ENCODE data around the gene SLC7A1.

The SLC7A1 gene

DNA sequence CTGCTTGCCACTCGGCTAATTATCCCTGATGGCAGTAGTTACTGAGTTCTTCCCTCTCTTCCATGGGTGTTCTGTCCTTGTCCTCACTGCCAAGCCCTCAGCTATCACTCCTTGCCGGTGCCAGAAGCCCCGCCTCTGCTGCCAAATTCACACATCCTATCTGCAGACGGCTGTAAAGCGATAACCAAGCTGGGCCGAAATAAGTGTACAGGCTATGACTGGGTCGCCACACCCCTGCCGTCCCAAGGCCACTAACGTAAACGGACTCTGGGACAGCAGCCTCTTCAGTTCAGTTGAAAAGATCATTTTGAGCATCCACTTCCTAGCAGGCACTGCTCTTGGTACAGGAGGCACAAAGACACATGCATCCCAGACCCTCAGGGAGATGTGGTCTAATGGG lies 13.3 kb downstream of the SLC7A1 start:
- no peak for DNase-seq (ENCODE audit: low spot score)

DNA sequence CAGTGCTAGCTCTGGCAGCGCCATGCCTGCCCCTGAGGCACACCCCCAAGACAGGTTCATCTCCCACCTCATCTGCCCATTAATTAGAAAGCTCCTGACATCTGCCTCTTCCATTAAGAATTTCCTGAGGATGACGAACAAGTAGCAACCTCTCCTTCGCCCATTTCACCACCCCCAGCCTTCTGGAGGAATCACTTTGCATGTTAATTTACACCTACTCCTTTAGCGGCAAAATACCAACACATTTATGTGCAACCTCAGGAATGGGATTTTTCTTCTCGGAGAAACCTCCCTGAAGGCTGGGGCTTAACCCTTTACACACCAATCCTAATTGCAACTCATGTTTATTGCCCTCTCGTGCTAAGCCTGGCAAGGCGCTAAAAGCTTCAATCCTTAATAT lies 13.8 kb downstream of the SLC7A1 start:
- no peak for DNase-seq (ENCODE audit: low spot score)

DNA sequence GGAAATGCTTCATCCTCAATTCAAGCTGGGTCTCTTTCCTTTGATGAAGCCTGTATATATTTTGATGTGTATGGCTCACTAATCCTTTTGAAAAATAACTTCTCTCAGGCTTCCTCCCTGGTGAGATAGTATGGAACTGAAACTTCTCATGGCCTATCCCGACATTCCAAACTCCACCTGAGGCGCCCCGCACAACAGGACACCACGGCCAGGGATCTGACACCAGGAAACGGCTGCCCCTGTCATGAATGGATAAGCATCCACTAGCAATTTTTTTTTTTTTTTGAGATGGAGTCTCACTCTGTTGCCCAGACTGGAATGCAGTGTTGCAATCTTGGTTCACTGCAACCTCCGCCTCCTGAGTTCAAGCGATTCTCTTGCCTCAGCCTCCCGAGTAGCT lies 16.4 kb downstream of the SLC7A1 start:
- DNase-seq (ENCODE audit: low spot score): no peak

DNA sequence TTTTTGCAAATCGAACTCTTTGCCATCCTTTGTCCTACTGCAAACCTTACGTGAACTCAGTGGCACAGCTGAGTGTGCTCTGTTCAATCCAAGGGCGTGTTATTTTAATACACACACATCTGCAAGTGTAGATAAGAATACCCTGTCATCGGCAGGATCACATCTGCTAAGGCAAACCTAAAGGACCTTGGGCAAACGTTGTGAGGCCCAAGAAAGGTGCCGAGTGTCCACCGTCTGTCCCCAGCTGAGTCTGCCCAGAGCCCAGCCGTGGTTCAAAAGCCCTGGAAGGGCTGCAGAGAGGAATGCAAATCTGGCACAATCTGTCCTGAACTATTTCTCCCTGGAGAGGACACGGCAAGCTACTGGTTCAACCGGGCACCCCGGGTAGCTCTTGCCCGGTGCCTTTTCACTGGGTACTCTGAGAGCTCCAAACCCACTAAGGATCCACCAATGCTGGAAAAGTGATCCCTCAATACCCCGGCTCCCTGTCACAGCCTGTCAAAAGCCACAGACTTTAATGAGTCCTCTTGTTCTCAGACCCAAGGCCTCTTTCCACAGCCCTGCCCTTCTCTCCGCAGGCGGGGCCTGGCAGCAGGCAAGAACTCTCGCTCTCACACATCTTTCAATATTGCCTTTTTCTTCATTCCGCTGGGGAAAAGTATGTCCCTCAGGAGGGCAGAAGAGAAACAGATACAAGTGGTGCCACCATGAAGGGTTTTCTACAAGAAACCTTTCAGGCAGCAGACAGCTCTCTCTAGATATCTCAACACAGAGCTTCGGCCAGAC lies 17.0 kb downstream of the SLC7A1 start:
- DNase-seq (ENCODE audit: low spot score): no peak

DNA sequence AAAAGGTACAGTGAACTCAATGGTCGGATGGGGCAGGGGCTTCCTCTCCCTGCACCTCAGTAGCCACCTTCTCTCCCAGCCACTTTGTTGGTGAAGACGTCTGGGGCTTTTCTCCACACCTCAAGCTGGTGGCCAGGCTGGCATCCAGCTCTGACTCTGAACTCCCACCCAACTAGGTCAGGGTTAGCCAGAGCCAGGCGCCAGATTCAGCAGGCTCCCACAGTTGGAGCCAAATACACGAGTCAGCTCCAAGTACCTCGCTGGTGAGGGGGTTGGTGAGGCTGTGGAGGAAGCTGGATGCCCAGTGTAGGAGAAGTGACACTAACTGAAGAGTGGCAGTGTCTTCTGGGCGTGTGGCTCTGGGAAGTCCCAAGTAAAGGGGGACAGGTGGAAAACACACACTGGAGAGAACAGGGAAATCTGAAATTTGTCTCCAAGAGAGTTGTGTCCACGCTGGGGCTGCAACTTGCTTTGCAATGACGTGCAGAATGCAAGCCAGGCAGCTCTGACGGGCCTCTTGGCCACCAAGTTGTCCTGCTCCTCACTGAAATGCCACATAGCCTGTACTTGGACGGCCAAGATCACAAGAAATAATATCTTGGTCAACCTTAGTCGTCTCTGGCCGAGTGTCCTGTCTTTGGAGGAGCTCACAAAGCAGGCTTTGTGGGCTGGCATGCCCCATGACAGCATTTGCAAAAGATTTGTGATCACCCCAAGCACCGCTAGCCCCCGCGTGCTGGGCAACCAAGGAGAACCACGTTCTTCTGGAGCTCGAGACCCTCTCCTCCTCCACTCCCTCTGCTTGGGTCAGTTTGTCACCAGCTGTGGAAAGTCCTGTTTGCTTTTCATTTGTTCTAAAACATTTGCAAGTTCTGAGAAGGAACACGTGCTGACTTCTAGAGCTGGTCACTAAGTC lies 18.1 kb downstream of the SLC7A1 start:
- DNase-seq (ENCODE audit: low spot score): no peak

DNA sequence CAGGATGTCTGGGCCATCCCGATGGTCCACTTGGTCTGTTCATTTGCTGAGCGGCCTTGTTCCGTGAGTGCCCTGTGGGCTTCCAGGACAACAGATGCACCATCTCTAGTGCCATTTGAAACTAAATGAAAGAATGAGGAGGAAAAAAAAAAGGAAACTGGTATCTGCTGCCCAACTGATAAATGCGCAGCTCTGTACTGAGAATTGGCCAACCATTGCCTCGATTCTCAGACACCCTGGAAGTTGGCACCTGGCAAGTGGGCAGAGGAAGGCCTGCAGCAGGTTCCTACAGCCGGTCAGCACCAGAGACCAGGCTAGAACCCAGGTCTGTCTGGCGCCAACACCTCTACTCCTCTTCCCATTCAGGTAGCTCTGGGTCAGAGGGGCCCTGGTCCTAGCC lies 18.9 kb downstream of the SLC7A1 start:
- DNase-seq (ENCODE audit: low spot score): no peak

DNA sequence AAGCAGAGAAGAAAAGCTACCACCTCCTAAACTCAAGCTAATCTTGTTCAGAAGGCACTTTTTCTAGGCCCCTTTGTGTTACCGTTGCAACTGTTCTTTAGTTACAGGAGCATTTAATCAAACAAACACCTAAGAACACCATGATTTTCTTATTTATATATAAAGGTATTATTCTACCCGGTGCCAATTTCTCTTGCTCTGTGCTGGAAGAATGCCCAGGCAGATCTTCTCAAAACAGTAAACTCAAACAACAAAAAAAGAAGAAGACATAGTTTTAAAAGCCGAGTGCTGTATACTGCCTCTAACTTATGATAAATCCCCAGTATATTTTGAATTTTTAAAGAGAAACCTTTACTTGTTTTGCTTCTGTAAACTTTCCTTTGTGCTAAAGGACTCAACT lies 20.4 kb downstream of the SLC7A1 start:
- DNase-seq (ENCODE audit: low spot score): no peak

DNA sequence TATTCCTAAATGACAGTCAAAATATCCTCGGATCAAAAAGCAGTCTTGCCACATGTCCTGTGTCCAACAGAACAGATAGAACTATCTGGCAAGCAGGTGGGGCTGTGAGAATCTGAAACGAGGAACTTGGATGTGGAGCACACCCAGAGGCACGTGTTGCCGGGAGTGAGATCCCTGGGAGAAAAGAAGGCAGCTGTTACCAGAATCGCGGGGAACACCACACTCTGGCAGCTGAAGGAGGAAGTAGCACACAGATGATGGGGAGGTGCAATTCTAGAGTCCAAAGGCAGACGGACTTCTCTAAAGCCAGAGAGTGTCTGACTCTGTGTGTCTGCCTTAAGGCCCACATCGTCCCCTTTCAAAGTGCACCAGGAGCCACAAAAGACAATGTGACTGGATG lies 22.3 kb downstream of the SLC7A1 start:
- DNase-seq (ENCODE audit: low spot score): no peak

DNA sequence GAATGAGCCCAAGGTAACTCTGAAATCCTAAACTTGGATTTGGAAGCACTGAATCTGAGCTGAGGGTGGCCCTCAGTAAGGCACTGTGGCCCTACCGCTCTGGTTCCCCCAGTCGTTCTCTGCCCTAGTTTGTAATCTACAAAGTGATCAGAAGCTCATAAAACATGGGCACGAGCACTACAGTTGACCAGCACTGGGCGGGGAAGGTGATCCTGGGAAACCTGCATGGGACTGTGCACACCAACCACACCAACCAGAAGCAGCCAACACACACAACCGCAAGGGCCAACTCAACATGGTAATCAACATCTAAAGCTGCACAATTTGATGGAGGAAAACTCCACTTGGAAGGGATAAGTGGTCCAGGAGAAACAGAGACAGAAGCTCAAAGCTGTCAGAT lies 22.9 kb downstream of the SLC7A1 start:
- no peak for DNase-seq (ENCODE audit: low spot score)

DNA sequence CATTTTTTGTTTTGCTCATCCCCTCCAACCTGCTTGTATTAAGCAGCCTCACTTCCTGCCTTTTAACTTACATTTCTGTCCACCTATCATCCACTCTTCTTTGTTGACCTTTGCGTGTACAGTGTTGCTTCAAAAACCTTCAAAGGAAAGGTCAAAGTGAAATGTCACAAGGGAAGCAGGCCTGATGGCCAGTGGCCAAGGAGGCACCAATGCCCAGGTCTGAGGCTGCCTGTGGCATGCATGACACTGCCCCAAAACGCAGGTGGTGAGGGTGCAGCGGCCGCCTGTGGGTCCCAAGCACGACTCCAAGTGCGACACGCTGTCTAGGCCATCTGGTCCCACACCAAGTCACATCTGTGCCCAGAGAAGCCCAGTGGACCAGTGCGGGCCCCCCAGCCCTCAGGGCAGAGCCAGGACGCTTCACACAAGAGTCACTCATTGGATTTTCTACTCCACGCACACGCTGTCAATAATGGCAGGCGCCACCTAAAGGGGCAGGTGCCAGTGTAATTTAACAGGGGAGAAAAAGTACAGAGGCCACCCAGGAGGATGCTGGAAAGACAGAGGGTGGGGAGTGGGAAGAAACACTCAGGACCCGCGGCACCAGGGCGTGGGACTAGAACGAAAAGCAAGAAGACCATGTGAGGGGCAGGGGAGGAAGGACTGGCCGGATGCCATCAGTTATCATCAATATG lies 23.5 kb downstream of the SLC7A1 start:
- no peak for DNase-seq (ENCODE audit: low spot score)

DNA sequence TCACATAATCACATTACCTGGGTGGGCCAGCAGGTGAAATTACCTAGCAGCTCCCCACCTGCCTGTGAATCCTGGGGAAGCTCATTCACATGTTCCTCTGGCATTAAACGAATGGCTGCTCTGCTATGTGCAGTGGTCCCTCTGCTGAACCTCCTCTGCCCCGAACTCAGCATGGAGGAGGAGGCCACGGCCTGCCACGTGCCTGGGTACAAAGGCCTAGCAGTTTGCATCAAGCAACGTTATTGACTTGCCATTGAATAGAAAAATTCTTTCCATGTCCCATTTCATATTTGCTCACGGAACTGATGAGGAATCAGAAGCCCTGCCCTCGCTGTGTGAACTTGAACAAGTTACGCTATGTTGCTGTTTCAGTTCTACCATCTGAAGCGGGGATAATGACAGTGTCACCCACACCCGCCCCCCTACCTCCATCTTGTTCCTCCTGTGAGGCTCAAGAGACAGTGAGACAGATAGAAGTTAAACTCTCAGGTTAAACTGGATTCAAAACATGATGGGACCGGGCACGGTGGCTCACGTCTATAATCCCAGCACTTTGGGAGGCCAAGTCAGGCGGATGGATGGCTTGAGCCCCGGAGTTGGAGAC lies 25.3 kb downstream of the SLC7A1 start:
- DNase-seq (ENCODE audit: low spot score): no peak

DNA sequence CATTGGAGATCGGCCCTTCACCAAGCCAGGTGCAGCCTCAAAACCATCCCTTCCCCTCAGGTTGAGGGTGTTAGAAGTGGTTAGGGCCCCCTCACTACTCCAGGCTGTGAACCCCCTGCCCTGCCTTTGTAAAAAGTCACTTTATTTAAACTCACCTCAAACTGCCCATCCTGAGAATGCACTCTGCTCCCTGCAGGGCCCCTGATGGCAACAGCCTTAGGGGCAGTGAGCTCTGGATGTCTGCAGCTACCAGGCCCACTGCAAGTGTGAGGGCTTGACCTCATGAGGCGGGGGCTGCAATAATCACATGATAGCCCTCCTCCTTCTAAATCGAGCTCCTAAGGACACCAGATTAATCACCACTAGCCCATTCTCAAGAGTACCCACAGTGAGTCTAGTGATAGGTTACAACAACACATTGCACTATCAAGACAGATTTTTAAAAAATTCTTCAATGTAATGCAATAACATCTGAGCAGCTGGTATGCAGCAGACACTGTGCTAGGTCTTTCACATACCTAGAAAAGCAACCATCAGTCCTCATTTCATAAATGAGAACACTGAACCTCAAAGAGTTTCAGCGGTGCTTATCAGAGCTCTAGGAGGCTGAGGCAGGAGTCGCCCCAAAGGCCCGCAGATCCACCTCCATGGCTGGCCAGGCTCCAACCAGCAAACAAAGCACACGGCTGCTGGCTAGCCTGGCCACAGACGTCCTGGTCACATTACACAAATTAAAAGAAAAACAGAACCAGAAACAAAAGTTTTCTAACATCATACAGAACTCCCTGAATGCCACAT lies 26.0 kb downstream of the SLC7A1 start:
- DNase-seq (ENCODE audit: low spot score): no peak

DNA sequence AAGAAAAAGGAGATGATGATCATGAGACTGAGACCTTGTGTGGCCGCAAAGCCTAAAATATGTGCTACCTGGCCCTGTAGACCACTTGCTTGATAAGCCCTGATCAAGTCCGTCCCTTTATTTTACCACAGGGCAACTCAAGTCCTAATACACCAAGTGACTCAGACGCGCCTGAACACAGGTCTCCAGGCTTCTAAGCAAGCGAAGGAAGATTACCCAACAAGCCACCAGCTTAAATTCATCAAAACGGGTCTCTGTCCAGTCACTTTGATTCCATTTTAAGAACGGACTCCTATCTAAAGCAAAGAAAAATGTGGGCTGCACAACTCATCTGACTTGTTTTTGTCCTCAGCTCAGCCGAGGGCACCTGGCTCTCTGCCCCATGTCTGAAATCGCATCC lies 26.8 kb downstream of the SLC7A1 start:
- DNase-seq (ENCODE audit: low spot score): no peak

DNA sequence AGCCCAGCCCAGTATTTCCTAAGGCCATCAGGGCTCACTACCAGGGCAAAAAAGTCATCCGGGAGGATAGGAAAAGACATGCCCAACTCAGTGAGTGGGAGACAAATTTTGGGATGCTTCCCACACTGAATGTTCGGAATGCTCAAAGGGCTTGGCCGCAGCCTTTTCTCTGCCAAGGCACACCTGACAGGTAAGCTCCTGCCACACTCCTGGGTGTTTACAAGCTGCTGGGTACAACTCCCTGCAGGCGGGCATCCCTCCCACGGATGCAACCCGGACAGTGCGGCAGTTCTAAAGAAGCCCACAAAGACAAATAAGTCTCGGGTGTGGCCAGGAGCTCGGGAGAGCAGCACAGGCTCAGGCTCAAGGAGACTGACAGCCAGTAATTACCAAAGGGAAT lies 28.1 kb downstream of the SLC7A1 start:
- DNase-seq (ENCODE audit: low spot score): no peak

DNA sequence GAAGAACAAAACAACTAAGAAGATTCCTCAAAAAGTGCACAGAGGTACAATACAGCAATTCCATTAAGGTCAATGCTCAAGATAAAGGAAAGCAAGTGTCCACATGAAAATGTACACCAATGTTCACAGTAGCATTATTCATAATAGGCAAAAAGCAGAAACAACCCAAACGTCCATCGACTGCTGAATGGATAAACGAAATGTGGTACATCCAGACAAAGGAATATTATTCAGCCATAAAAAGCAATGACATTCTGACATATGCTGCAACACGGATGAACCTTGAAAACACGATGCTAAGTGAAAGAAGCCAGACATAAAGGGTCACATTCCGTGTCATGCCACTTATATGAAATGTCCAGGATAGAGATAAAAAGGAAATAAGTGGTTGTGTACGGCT lies 29.3 kb downstream of the SLC7A1 start:
- DNase-seq (ENCODE audit: low spot score): no peak

DNA sequence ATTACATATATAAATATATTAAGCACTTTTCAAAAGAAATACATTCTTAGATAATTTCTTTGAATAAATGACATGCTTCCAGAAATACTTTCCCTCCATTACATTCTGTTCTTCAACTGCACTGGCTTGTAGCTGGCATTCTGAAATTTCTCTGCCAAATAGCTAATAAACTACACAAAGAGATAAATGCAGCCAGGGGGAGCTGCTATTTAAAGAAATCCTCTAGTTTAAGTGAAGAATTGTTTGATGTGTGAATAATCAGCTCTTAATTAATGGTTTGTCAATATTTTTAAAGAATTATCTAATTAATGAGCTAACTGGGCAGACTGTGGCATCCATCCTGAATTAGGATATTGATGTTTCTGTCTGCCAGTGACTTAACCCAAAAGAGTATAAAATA lies 30.7 kb downstream of the SLC7A1 start:
- no peak for DNase-seq (ENCODE audit: low spot score)

DNA sequence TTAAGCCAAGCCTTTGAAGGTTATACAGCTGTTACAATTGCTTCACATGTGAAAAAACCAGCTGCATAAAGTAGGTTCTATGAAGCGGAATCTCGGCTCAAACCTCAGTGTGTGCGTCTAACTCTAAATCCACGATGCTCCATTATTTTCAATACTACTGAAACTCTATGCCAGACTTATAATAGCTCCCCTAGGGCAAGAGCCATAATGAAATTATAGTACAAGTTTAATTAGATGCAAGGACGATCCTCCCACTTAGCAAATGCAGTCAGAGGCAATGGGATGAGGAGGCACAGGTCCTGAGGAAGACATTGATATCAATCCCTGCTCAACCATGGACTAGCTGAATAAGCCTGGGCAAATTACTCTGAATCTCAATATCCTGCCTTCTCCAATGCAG lies 31.1 kb downstream of the SLC7A1 start:
- no peak for DNase-seq (ENCODE audit: low spot score)

DNA sequence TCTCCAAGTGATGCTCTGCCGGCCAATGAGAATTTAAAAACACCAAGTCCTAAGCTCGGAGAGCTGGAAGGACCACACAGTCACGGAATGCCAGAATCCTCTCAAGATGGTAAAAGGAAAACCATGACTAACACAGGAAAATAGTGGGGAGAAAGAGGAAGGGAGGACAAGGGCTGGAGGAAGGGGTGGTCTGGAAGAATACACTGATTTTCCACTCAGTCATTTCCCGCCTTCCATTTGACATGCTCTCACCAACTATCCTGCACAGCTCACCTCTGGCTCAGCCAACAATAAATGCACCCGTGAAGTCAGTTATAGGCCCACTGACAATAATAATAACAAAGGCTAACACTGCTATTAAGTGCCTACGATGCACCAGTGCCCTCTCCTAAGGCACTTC lies 31.5 kb downstream of the SLC7A1 start:
- no peak for DNase-seq (ENCODE audit: low spot score)

DNA sequence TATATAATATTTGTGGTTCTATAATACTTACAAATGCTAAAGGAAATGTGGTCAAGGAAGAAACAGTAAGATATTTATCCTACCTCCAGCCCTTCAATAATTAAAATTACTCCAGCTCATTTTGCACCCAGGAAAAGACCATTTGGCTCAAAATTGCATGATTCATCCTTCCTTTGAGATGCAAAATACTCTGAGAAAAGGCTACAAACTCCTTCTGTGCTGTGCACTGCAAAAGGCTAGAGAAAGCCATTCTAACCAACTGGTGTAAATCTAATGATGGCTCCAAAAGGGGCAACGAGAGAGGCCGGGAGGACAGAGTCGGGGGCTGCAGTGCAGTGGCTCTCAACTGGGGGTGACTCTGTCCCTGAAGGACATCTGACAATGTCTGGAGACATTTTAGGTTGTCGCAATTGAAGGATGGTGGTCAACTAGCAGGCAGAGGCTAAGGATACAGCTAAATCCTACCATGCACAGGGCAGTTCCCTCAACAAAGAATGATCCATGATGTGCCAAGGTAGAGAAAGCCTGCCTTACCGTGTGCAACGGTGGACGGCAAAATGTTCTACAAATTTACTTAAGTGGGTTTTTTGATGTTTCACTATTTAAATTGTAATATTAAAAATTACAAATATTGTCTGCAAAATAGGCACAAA lies 32.6 kb downstream of the SLC7A1 start:
- DNase-seq (ENCODE audit: low spot score): no peak

DNA sequence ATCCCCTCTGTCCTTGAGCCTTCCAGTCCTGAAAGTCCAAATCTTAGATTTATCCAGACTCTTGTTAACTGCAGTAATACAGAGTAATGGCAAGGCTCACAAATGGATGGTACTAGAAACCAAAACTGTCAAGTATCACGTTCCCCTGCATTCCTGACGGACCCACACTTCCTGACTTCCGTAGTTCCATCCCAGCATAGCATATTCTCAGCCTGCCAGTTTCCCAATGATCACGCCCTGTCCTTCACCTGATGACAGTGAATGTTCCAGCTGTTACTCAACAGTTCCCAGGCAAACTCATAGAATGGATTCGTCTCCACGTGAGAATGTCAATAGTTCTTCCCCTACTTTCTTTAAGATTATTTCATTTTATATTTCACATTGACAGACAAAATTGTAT lies 33.6 kb downstream of the SLC7A1 start:
- DNase-seq (ENCODE audit: low spot score): no peak

DNA sequence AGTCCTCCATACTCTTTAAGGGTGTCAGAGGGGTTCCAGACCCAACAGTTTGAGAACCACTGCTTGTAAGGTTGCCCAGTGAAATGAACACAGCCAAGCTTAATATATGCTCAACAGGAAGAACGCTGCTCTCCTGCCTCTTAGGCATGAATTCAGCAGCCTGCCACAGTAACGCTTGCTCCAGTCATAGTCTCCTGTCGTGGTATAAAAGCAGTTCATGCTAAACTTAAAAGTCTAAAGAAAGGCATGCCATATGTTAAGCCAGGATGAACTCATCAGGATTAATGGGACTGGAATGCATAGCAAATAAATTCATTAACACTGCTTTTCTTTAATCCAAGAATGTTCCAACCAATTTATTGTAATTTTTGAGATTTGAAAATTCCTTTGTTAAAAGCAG lies 38.7 kb downstream of the SLC7A1 start:
- no peak for DNase-seq (ENCODE audit: low spot score)
